NCI-H1436 treated with DMSO at 0.1 percent for 48 hours (cell line): ENCODE data around the gene WDFY1.
A peak's percentile ranks its signal among the peaks of the same experiment; 100 is the strongest.
"Not testable (repeated sequence)": the region's sequence is repeated elsewhere in the genome, so short reads cannot be mapped to it uniquely, and the experiment has no call there.

Experiments
- DNase-seq: peaks from one replicate; lab custom pipeline; 2025; lab: John Stamatoyannopoulos, UW

The WDFY1 gene

GRCh38 chr2:223957092-223957851 lies 12.1 kb upstream of the WDFY1 start, which contains the start of gene MRPL44:
TSS of gene MRPL44 (plus strand) at chr2:223957463. CDS start at chr2:223957473, 10 bp downstream.
- peak; percentile 67 for DNase-seq

- no peak for DNase-seq
Measured at GRCh38 chr2:223956300-223956699, 11.2 kb upstream of the WDFY1 start.

GRCh38 chr2:223954401-223954800 lies 9.3 kb upstream of the WDFY1 start:
- DNase-seq = no peak

GRCh38 chr2:223952280-223952968 lies 7.3 kb upstream of the WDFY1 start:
- DNase-seq = no peak

- no peak for DNase-seq
Measured at GRCh38 chr2:223950448-223951347, 5.6 kb upstream of the WDFY1 start.

- no peak for DNase-seq
Measured at GRCh38 chr2:223949241-223949840, 4.2 kb upstream of the WDFY1 start.

- DNase-seq = no peak
Measured at GRCh38 chr2:223947711-223948205, 2.6 kb upstream of the WDFY1 start.

GRCh38 chr2:223945755-223946154 lies 620 bp upstream of the WDFY1 start:
- no peak for DNase-seq

GRCh38 chr2:223944166-223944702 lies 901 bp downstream of the WDFY1 start:
- DNase-seq = no peak

GRCh38 chr2:223943561-223944008 lies 1.6 kb downstream of the WDFY1 start:
- DNase-seq = no peak

- no peak for DNase-seq
Measured at GRCh38 chr2:223943135-223943534, 2.0 kb downstream of the WDFY1 start.

- DNase-seq = no peak
Measured at GRCh38 chr2:223941579-223942277, 3.4 kb downstream of the WDFY1 start.

GRCh38 chr2:223939438-223939837 lies 5.7 kb downstream of the WDFY1 start:
- DNase-seq = not testable (repeated sequence)

- no peak for DNase-seq
Measured at GRCh38 chr2:223937535-223937934, 7.6 kb downstream of the WDFY1 start.

GRCh38 chr2:223936862-223937326 lies 8.2 kb downstream of the WDFY1 start:
- no peak for DNase-seq

GRCh38 chr2:223935459-223936125 lies 9.5 kb downstream of the WDFY1 start:
- no peak for DNase-seq

GRCh38 chr2:223934870-223935269 lies 10.3 kb downstream of the WDFY1 start:
- DNase-seq = no peak

GRCh38 chr2:223932816-223933800 lies 12.0 kb downstream of the WDFY1 start:
- no peak for DNase-seq
